ENCODE measurements around the gene EBI3. TPM values are rescaled to one million over a fixed set of nuclear protein-coding genes. Genes with fewer than 3 reads are reported as not detected.

Gene EBI3
- total and polyA plus RNA-seq, 2 of the 8 experiments (the other 6 are each of a cell fraction or from before 2014, with no cell fraction given), result 0.99 to 8.4 TPM

- no peak for TF ChIP-seq CHD7 (IDR thresholded peaks at IDR 0.05; ENCODE audit: insufficient replicate concordance, low read length)
- no peak for TF ChIP-seq ZNF274 (IDR thresholded peaks at IDR 0.05; ENCODE audit: borderline replicate concordance, extremely low read depth, low read length)
- TF ChIP-seq E2F6 (IDR thresholded peaks at IDR 0.05), result no peak
- TF ChIP-seq RXRA (IDR thresholded peaks at IDR 0.05; ENCODE audit: insufficient read depth, low read depth, low read length), result no peak
These were observed 43.6 kb downstream of the EBI3 start (continued) for GRCh38 chr19:4272894-4273293.

Measured in H1 (cell line).